Measurements from ENCODE around the gene LMTK2.
"Not testable (repeated sequence)": the region's sequence is repeated elsewhere in the genome, so short reads cannot be mapped to it uniquely, and the experiment has no call there.

LMTK2 gene

DNA sequence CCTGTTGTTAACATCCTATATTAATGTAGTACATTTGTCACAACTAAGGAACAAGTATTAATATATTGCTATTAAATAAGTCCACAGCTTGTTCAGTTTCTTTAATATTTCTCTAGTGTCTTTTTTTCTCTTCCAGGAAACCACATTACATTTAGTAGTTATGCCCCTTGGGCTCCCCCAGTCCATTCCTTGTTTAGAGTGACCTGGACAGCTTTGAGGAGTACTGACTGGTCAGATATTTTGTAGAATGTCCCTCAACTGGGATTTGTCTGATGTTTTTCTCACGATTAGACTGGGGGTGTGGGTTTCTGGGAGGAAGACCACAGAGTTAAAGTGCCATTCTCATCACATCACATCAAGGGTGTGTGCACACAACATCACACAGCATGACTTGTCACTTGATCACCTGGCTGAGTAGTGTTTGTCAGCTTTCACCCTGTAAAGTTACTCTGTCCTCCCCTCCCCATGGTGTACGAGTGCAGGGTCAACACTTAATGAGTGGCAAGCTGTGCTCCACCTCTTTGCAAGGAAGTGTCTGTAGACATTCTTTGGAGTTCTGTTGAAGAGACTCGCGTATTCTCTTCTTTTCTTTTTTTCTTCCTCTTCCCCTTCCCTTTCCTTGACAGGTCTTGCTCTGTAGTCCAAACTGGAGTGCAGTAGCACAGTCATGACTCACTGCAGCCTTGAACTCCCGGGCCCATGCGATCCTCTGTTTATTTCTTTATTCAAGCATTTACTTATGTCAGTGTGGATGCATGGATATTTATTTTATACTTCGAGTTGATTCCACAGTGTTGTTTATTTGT, 10.2 kb downstream of the LMTK2 start:
- no peak for TF ChIP-seq POLR2A (IDR thresholded peaks at IDR 0.05; ENCODE audit: low read length)
- no peak for TF ChIP-seq GATA1 (IDR thresholded peaks at IDR 0.05; ENCODE audit: low read depth, low read length)

DNA sequence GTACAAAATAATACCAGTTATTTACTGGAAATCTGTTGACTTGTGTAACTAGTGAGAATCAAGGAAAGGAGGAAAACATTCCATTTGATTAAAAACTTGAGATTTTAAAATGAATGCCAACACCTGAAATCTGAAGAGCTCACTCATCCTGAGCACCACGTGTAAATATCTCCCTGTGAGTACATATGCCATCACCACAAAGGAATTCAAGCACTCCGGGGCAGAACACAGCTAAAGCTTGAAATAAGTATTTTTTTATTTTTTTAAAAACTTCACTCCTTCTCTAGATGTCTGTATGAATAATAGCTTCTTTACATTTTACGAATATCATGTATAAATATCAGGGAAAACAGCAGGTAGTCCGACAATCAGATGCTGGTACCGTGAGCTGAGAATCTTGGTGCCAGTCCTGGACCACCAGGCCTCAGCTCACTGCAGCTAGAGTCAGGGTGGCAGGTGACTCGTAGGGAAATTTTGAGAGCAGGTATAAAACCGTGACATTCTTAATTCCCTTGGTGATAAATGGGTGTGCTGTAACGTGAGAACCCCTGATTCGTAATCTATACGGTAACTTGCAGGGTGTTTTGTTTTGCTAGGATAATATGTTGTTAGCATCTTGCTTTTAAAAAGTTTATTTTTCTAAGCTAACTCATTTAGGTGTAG, 12.7 kb downstream of the LMTK2 start:
- TF ChIP-seq POLR2A (IDR thresholded peaks at IDR 0.05; ENCODE audit: low read length) (no peak), GATA1 (IDR thresholded peaks at IDR 0.05; ENCODE audit: low read depth, low read length) (no peak)
- no peak for DNase-seq

More for the DNA sequence above, 10.2 kb downstream of the LMTK2 start:
- no peak for DNase-seq

DNA sequence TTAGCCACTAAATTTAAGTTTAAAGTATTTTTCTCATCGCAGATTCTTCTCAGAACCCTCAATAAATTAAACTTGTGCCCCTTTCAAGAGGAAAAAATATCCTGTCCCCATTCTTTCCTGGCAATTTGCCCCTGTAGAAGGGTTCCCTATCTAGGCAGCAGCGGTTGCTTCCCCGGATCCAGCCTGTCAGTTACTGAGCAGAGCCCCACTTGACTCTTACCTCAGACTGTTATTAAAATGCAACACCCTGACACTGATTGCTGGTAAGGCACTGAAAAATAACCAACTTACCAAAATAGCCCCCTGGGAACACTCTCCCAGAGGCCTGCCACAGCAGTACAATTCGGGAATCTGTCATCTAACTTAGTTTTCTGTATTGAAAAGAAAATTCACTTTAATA, 13.9 kb downstream of the LMTK2 start:
- no peak for DNase-seq
- no peak for TF ChIP-seq POLR2A (IDR thresholded peaks at IDR 0.05; ENCODE audit: low read length)
- no peak for TF ChIP-seq GATA1 (IDR thresholded peaks at IDR 0.05; ENCODE audit: low read depth, low read length)

DNA sequence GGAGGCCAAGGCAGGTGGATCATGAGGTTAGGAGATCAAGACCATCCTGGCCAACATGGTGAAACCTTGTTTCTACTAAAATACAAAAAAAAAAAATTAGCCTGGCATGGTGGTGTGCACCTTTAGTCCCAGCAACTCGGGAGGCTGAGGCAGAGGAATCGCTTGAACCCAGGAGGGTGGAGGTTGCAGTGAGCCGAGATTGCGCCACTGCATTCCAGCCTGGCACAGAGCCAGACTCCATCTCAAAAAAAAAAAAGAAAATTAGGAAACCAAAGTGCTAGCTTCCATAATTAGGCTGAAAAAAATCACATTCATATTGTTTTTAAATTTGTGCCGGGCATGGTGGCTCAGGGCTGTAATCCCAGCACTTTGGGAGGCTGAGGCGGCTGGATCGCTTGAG, 14.7 kb downstream of the LMTK2 start:
- DNase-seq, result not testable (repeated sequence)

DNA sequence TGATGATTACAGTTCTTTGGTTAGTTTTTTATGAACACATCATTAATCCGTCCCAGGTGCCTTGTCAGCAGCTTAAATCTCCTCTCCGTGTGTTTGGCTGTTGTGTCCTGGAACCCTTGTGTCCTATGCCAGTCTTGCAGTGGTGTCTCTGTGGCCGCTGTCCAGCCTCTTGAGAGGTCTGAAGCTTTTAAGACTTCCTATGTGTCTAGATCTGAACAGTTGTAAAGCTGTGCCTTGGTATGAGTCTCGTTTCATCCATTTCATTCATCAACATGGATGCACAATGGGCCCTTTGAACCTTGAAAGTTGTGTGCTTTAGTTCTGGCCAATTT, 16.7 kb downstream of the LMTK2 start:
- no peak for TF ChIP-seq GATA1 (IDR thresholded peaks at IDR 0.05; ENCODE audit: low read depth, low read length)
- no peak for TF ChIP-seq POLR2A (IDR thresholded peaks at IDR 0.05; ENCODE audit: low read length)

DNA sequence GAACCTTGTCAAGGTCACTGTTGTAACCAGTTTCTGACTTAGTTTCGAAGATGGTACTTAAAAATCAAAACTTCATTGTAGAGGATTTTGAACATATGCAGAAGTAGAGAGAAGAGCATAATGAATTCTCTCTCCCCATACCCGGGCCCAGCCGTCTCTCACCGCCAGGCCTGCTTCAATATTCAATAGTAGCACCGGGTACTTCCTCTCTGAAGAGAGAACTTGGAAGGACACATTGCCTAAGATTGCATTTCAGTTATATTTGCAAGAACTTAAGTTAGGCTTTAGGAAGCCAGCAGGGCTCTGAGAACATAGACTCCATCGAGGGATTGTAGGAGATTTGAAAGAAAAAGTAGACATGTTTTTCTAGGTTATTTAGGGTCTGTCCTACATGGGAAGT, 19.1 kb downstream of the LMTK2 start:
- DNase-seq, result no peak
- TF ChIP-seq GATA1 (IDR thresholded peaks at IDR 0.05; ENCODE audit: low read depth, low read length) (no peak), POLR2A (IDR thresholded peaks at IDR 0.05; ENCODE audit: low read length) (no peak)

More for the DNA sequence above, 16.7 kb downstream of the LMTK2 start:
- no peak for DNase-seq

DNA sequence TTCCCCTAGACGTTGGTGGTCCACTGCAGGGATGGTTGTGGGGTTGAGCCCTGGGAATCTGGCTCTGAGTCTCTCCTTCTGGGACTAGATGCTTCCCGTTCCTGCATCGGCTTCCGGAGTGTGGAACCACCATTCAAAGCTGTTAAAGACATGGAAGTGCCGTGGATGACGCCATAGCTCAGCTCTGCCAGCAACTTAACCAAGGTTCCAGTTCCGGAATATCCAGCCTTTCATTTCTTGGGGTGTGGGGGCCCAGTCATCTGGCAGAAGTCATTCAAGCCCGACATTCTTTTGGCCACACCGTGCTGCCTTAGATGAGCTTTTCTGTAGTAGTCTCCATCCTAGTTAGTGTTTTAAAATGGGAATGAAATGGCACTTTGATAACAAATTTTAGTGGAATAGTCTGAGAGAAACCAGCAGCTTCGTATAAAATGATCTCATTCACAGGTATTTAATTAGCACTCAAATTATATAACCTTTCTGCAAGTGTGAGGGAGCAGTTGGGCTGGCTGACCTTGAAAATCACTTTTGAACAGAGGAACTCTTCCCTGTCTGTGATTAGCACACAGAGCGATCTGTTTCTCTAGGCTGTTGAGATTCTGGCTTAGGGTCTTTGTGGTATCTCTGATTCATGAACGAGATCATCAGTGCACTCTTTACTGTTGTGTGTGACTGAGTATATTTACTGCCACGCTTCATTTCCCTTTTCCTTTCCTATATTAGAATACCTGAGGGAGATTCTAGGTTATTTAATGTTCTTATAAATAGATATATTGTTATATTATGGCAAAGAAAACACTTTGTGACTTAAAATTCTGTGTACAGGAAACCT, 19.9 kb downstream of the LMTK2 start:
- no peak for TF ChIP-seq GATA1 (IDR thresholded peaks at IDR 0.05; ENCODE audit: low read depth, low read length)
- TF ChIP-seq POLR2A (IDR thresholded peaks at IDR 0.05; ENCODE audit: low read length), result no peak
- DNase-seq, result no peak

DNA sequence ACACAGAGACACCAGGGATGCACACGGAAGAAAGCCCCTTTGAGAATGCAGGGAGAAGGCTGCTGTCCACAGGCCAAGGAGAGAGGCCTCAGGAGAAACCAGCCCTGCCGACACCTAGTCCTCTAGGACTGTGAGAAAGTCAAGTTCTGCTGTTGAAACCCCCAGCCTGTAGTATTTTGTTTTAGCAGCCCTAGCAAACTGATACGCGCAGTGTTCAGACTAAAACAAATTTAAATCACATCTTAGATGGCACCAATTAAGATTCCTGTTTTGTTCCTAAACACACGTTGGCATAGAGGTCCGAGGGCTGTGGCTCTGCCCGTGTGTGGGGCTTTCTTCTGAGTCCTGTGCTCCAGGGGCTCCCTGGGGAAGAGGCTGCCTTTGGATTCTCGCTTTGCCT, 21.7 kb downstream of the LMTK2 start:
- no peak for DNase-seq

DNA sequence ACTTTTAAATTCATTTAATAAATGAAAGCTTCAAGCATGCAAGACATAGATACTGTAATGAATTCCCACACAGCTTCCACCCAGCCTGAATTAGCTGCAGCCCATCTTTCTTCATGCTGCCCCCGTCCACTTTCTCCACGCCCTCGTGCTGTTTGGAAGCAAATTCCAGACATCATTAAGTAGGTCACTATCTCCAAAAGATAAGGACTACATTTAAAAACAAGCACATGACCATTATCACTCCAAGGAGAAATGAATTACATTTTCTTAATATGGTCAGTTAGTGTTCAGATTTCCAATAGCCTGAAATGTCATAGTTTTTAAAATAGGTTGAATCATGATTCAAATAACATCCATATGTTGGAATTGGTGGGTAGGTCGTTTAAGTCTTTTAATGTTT, 24.3 kb downstream of the LMTK2 start:
- no peak for TF ChIP-seq GATA1 (IDR thresholded peaks at IDR 0.05; ENCODE audit: low read depth, low read length)
- DNase-seq, result no peak

More for the DNA sequence above, 21.7 kb downstream of the LMTK2 start:
- TF ChIP-seq POLR2A (IDR thresholded peaks at IDR 0.05; ENCODE audit: low read length) (no peak), GATA1 (IDR thresholded peaks at IDR 0.05; ENCODE audit: low read depth, low read length) (no peak)

DNA sequence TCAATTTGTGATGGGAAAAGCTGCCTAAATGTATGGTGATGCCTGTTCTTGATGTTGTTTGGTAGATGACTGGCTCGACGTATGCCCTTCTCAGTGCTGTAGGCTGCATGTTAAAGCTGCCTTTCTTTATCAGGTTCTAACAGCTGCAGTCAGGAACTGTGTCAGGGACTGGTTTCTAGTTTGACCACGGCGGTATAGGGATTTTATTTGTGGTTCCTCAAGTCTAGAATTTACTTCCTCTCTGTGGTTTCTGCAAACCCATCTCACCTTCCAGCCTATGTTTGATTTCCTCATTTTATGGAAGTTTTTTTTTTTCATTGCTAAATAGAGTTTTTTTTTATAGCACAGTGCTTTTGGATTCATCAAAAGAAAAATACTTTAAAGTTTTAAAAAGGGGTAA, 26.5 kb downstream of the LMTK2 start:
- peak; percentile 79 to 88 for DNase-seq
- no peak for TF ChIP-seq POLR2A (IDR thresholded peaks at IDR 0.05; ENCODE audit: low read length)
- no peak for TF ChIP-seq GATA1 (IDR thresholded peaks at IDR 0.05; ENCODE audit: low read depth, low read length)

DNA sequence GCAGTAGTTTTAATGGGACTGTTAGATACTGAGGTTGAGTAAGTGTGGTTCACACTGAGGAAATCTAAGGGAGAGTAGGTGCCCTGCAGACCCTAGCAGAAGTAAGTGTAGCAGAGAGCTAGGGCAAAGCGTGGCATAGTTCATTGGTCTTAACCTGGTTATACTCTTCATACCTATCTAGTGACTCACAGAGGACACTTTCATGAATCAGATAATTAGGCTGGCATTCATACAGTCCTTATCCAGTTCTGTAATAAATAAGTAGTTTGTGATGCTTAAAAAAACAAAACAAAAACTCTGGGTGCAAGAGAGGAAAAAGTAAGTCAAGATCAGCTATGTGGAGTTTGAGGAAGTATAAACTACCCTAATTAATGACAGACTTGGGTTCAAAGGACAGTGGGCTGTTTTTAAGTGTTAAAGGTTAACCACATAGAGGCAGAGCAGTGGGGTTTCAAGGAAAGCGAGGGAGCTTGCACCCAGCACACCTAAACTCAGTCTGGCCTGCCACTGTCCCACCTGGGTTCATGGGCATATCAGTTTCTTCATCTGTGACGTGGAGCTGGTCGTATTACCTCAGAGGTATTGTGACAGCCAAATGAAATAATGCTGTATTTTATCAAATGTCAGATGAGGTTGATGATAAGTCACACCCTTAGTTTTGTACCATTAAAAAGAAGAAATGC, 27.1 kb downstream of the LMTK2 start:
- TF ChIP-seq POLR2A (IDR thresholded peaks at IDR 0.05; ENCODE audit: low read length) (no peak), GATA1 (IDR thresholded peaks at IDR 0.05; ENCODE audit: low read depth, low read length) (no peak)
- DNase-seq, result peak; percentile 26 to 42

DNA sequence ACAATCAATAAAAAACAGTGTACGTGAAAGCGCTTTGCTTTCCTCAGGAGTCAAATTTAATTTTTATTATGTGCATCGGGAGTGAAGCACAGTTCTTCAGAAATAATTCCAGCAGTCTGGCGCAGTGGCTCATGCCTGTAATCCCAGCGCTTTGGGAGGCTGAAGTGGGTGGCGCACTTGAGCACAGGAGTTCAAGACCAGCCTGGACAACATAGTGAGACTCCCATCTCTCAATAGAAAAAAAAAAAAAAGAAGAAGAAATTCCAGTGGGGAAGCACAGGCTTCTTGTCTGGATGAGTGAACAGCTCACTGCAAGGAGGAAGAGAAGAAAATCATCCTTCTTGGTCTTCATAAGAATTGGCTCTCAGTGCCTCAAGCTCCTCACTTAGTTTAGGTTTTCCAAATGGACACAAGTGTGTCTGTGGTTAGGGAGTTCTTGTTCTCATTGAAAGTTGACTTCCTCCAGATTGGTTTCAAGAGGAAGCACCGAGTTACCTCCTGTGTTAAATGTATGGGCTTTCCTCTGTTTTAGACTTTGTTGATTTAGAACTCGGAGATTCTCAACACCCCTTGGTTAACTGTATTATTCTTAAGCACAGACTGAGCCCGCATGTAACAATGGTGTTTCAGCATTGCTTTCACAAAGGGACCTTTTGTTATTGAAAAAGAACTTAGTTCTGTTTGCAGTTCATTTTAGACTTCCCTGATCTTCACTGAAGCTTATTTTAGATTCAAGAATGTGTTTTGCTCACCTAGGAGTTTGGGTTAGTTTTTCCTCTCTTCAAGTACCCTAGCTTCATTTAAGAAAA, 28.0 kb downstream of the LMTK2 start:
- DNase-seq, result no peak
- no peak for TF ChIP-seq POLR2A (IDR thresholded peaks at IDR 0.05; ENCODE audit: low read length)

DNA sequence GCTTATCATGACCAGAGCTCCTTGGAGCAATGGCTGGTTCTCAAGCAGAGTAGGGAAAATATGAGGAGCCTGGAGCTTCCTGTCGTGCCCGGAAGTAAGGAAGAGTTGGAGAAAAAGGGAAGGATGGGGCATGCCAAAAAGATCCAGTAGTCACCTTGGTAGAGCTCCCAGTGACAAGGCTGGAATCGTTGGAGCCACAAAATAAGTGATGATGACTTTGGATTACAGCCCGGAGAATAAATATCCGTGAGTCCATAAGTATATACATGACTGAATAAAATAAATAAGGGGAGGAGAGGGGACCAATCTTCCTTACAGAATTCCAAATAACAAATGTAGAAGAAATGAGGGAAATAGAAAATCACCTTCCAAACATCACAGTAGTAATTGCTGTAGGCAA, 29.3 kb downstream of the LMTK2 start:
- TF ChIP-seq GATA1 (IDR thresholded peaks at IDR 0.05; ENCODE audit: low read depth, low read length) (no peak), POLR2A (IDR thresholded peaks at IDR 0.05; ENCODE audit: low read length) (no peak)
- no peak for DNase-seq
